ENCODE measurements around the gene CACNA1I. TPM values are rescaled to one million over a fixed set of nuclear protein-coding genes. Genes with fewer than 3 reads are reported as not detected.

CACNA1I gene
- polyA plus RNA-seq, 1 of the 3 experiments (the other 2 are of a cell fraction) = not detected

GRCh38 chr22:39627208-39627607, 56.7 kb downstream of the CACNA1I start:
- no peak for DNase-seq
- Histone ChIP-seq H3K4me3 (ENCODE audit: low read depth in 2 of 2, low read length in 1 of 2) (no peak overlapping the region), H3K27me3 (ENCODE audit: insufficient read depth) (no peaks in the 10 kb centered on the region), H3K9me3 (no peaks in the 10 kb centered on the region), H3K4me1 (ENCODE audit: control insufficient read depth in 1 of 2, insufficient read depth in 2 of 2, low read depth in 1 of 2, low read length in 1 of 2) (no peaks in the 10 kb centered on the region; a peak in 1 of 4 replicates), H2AFZ (ENCODE audit: low read depth) (no peak overlapping the region), H3K79me2 (ENCODE audit: insufficient read depth) (no peaks in the 10 kb centered on the region), H3K27ac (ENCODE audit: low read depth in 2 of 2, low read length in 1 of 2) (no peak overlapping the region), H4K20me1 (ENCODE audit: insufficient read depth) (no peaks in the 10 kb centered on the region), H3K9ac (no peak overlapping the region), H3K4me2 (no peak overlapping the region), H3K36me3 (replicated peaks in 1 of 2; ENCODE audit: control insufficient read depth in 1 of 2, insufficient read depth in 2 of 2, low read length in 1 of 2) (no peaks in the 10 kb centered on the region), H3K9me2 (no peaks in the 10 kb centered on the region), H3F3A (replicated peaks; ENCODE audit: insufficient read depth) (no peaks in the 10 kb centered on the region)
- WGBS (ENCODE audit: low lambda C conversion rate) = no CpG with 5 or more reads among the region's 14 CpGs
- CTCF ChIA-PET = interaction anchor here (1.2 to 1.4 kb wide), 3 partner anchors 30 to 398 kb away, joined by 3 read pairs; no protein-coding TSS in a partner anchor
- no peak for TF ChIP-seq GATA2 (CRISPR knock-in tag; IDR thresholded peaks at IDR 0.05)
- POLR2A ChIA-PET = no interaction called here

DNA sequence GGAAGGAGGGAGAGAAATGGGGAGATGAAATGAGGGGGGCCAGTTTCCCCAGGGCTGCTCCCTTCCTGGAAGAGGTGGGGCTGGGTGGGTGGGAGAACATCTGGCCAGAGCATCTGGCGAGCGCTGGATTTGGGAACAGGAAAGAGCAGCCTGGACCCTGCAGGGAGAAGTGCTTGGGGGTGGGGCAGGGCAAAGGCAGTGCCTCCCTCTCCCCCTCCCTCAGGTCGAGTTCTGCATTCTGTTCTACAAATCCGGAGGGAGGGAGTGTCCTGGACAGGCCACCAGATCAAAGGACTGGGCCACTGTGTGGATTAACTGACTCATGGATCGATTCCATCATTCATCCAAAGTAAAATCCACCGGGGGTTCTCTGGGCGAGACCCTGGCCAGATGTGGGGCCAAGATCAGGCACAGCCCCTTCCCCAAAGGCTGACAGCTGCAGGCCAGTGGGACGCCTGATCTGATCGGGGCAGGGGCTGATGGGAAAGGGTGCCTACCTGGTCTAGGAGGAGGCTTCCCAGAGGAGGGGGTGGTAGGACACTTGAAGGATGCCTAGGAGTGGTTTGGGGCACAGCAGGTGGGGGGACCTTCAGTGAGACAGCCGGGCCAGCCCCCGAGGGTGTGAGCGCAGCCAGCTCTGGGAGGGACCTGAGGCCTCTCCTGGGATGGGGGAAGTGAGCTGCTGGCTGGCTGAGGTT, 57.5 kb downstream of the CACNA1I start:
- DNase-seq = peak; percentile 51
- Histone ChIP-seq H3K9me2 (no peaks in the 10 kb centered on the region), H3K27me3 (ENCODE audit: insufficient read depth) (no peaks in the 10 kb centered on the region), H3K4me3 (ENCODE audit: low read depth in 2 of 2, low read length in 1 of 2) (no peak overlapping the region), H3K9me3 (no peaks in the 10 kb centered on the region), H3K36me3 (replicated peaks in 1 of 2; ENCODE audit: control insufficient read depth in 1 of 2, insufficient read depth in 2 of 2, low read length in 1 of 2) (no peaks in the 10 kb centered on the region), H3F3A (replicated peaks; ENCODE audit: insufficient read depth) (no peaks in the 10 kb centered on the region), H3K9ac (no peak overlapping the region), H4K20me1 (ENCODE audit: insufficient read depth) (no peaks in the 10 kb centered on the region), H2AFZ (ENCODE audit: low read depth) (no peak overlapping the region), H3K27ac (ENCODE audit: low read depth in 2 of 2, low read length in 1 of 2) (no peak overlapping the region), H3K4me1 (ENCODE audit: control insufficient read depth in 1 of 2, insufficient read depth in 2 of 2, low read depth in 1 of 2, low read length in 1 of 2) (no peaks in the 10 kb centered on the region; a peak in 1 of 4 replicates), H3K79me2 (ENCODE audit: insufficient read depth) (no peaks in the 10 kb centered on the region), H3K4me2 (no peak overlapping the region)
- TF ChIP-seq MXI1 (IDR thresholded peaks at IDR 0.05; ENCODE audit: low read depth, low read length) (no peak), MEF2A (IDR thresholded peaks at IDR 0.05; ENCODE audit: borderline replicate concordance, low read depth) (no peak)
- TF ChIP-seq, protein P1, sequence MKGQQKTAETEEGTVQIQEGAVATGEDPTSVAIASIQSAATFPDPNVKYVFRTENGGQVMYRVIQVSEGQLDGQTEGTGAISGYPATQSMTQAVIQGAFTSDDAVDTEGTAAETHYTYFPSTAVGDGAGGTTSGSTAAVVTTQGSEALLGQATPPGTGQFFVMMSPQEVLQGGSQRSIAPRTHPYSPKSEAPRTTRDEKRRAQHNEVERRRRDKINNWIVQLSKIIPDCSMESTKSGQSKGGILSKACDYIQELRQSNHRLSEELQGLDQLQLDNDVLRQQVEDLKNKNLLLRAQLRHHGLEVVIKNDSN (IDR thresholded peaks at IDR 0.05; ENCODE audit: borderline replicate concordance, low read depth) = no peak
- ChIA-PET POLR2A (no interaction called here), CTCF (interaction anchor here (1.2 kb wide), 1 partner anchor 31 kb away, joined by 3 read pairs; no protein-coding TSS in a partner anchor)
- WGBS (ENCODE audit: low lambda C conversion rate) = 57% methylated on average over 6 of the region's 12 CpGs

GRCh38 chr22:39628563-39629080, 58.1 kb downstream of the CACNA1I start:
- Histone ChIP-seq H3K9me3 (no peaks in the 10 kb centered on the region), H3K79me2 (ENCODE audit: insufficient read depth) (no peaks in the 10 kb centered on the region), H3F3A (replicated peaks; ENCODE audit: insufficient read depth) (no peaks in the 10 kb centered on the region), H3K4me1 (ENCODE audit: control insufficient read depth in 1 of 2, insufficient read depth in 2 of 2, low read depth in 1 of 2, low read length in 1 of 2) (no peaks in the 10 kb centered on the region; a peak in 1 of 4 replicates), H3K4me3 (ENCODE audit: low read depth in 2 of 2, low read length in 1 of 2) (no peak overlapping the region), H3K9ac (no peak overlapping the region), H3K9me2 (no peaks in the 10 kb centered on the region), H3K4me2 (no peak overlapping the region), H3K36me3 (replicated peaks in 1 of 2; ENCODE audit: control insufficient read depth in 1 of 2, insufficient read depth in 2 of 2, low read length in 1 of 2) (no peaks in the 10 kb centered on the region), H3K27ac (ENCODE audit: low read depth in 2 of 2, low read length in 1 of 2) (no peak overlapping the region), H4K20me1 (ENCODE audit: insufficient read depth) (no peaks in the 10 kb centered on the region), H2AFZ (ENCODE audit: low read depth) (no peak overlapping the region), H3K27me3 (ENCODE audit: insufficient read depth) (no peaks in the 10 kb centered on the region)
- CTCF ChIA-PET = no interaction called here
- no peak for DNase-seq
- WGBS (ENCODE audit: low lambda C conversion rate) = no CpG with 5 or more reads among the region's 12 CpGs
- TF ChIP-seq RXRA (IDR thresholded peaks at IDR 0.05; ENCODE audit: borderline replicate concordance, low read depth) = no peak
- TF ChIP-seq NRF1 (IDR thresholded peaks at IDR 0.05; ENCODE audit: low read depth, low read length) = no peak
- TF ChIP-seq MXI1 (IDR thresholded peaks at IDR 0.05; ENCODE audit: low read depth, low read length) = no peak
- no peak for TF ChIP-seq FOSL2 (IDR thresholded peaks at IDR 0.05; ENCODE audit: borderline replicate concordance, low read depth)
- TF ChIP-seq EP300 (IDR thresholded peaks at IDR 0.05; ENCODE audit: borderline replicate concordance in 1 of 2, low read depth in 1 of 2, low read length in 1 of 2) = no peak
- no peak for TF ChIP-seq POLR2AphosphoS5 (IDR thresholded peaks at IDR 0.05; ENCODE audit: low read depth, low read length)
- TF ChIP-seq, protein P2, sequence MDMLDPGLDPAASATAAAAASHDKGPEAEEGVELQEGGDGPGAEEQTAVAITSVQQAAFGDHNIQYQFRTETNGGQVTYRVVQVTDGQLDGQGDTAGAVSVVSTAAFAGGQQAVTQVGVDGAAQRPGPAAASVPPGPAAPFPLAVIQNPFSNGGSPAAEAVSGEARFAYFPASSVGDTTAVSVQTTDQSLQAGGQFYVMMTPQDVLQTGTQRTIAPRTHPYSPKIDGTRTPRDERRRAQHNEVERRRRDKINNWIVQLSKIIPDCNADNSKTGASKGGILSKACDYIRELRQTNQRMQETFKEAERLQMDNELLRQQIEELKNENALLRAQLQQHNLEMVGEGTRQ (IDR thresholded peaks at IDR 0.05; ENCODE audit: borderline replicate concordance, low read depth, low read length) = no peak
- POLR2A ChIA-PET = no interaction called here

Measured in SK-N-SH (cell line).